Loucy (cell line): ENCODE results near the gene TMEM132C.

Experiments used
- EZH2phosphoT487 ChIP-seq: fragments of 200-600 bp; IDR thresholded peaks from 2 replicates; pipeline ENCODE4 v1.6.1; 2018; ENCODE audit warnings: antibody characterized with exemption, mild to moderate bottlenecking, moderate library complexity, borderline replicate concordance
- TF ChIP-seq, protein P1 (sequence below): fragments of 200-600 bp; sonication (generic); conservative IDR thresholded peaks from 2 replicates; pipeline ENCODE4 v1.5.1; 2014; ENCODE audit warnings: mild to moderate bottlenecking, antibody characterized with exemption, low read length

DNA sequence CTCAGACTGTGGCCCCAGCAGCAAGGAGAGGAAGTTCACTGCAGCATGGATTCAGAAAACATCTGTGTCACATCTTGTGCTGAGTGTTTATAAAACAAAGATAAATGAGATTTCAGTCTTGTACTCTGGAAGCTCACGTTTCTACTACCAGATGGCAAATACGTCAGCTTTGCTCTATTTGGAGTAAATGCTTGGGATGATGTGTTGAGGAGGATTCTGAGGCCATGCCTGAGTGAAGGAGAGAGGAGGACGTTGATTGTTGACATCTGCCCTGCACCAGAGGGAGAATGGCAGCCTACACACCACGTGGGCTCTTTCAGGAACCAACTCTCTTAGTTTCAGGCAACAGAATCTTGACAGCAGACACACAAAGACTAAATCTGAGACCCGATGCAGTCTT, 188.9 kb downstream of the TMEM132C start:
- no peak for TF ChIP-seq EZH2phosphoT487
- TF ChIP-seq, protein P1, sequence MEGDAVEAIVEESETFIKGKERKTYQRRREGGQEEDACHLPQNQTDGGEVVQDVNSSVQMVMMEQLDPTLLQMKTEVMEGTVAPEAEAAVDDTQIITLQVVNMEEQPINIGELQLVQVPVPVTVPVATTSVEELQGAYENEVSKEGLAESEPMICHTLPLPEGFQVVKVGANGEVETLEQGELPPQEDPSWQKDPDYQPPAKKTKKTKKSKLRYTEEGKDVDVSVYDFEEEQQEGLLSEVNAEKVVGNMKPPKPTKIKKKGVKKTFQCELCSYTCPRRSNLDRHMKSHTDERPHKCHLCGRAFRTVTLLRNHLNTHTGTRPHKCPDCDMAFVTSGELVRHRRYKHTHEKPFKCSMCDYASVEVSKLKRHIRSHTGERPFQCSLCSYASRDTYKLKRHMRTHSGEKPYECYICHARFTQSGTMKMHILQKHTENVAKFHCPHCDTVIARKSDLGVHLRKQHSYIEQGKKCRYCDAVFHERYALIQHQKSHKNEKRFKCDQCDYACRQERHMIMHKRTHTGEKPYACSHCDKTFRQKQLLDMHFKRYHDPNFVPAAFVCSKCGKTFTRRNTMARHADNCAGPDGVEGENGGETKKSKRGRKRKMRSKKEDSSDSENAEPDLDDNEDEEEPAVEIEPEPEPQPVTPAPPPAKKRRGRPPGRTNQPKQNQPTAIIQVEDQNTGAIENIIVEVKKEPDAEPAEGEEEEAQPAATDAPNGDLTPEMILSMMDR, result no peak
